DOHH2 (cell line): ENCODE data around the gene GABRG1.

Experiments
- EZH2phosphoT487 ChIP-seq: fragments of 200-600 bp; sonication (generic); IDR thresholded peaks from 2 replicates; pipeline ENCODE4 v1.6.1; 2017; ENCODE audit warnings: borderline replicate concordance, mild to moderate bottlenecking, antibody characterized with exemption, low read length, moderate library complexity, mixed read lengths
- TF ChIP-seq, protein P1 (sequence below): fragments of 200-600 bp; sonication (generic); IDR thresholded peaks from one replicate; pipeline ENCODE4 v1.5.1; 2014; ENCODE audit warnings: antibody characterized with exemption, mild to moderate bottlenecking, low read depth, low read length; ENCODE audit not compliant: poor library complexity, severe bottlenecking

DNA sequence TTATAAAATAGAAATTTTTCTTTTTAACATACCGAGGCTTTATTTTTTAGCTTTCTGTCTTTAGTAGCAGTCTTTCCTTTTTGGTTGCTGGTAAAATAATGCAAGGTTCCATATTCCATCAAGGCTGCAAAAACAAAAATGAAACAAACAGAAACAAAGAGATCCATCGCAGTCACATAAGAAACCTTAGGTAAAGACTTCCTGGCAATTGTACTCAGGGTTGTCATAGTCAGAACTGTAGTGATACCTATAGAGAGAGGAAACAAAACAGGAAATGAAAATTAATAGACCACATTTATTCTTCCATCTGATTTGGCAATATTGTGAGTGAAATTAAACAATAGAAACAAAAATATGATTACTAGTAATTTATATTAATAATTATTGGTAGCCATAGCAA is 72.5 kb downstream of the GABRG1 start:
- TF ChIP-seq, protein P1, sequence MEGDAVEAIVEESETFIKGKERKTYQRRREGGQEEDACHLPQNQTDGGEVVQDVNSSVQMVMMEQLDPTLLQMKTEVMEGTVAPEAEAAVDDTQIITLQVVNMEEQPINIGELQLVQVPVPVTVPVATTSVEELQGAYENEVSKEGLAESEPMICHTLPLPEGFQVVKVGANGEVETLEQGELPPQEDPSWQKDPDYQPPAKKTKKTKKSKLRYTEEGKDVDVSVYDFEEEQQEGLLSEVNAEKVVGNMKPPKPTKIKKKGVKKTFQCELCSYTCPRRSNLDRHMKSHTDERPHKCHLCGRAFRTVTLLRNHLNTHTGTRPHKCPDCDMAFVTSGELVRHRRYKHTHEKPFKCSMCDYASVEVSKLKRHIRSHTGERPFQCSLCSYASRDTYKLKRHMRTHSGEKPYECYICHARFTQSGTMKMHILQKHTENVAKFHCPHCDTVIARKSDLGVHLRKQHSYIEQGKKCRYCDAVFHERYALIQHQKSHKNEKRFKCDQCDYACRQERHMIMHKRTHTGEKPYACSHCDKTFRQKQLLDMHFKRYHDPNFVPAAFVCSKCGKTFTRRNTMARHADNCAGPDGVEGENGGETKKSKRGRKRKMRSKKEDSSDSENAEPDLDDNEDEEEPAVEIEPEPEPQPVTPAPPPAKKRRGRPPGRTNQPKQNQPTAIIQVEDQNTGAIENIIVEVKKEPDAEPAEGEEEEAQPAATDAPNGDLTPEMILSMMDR: no peak
- no peak for TF ChIP-seq EZH2phosphoT487
